GM21515 (cell line): ENCODE measurements around the gene PTPRN2.

Experiments
- ATAC-seq: cut with Tn5 transposase; IDR thresholded peaks from one replicate; pipeline ENCODE4 v1.9.1; 2021; ENCODE audit not compliant: unreplicated experiment

Gene PTPRN2

DNA sequence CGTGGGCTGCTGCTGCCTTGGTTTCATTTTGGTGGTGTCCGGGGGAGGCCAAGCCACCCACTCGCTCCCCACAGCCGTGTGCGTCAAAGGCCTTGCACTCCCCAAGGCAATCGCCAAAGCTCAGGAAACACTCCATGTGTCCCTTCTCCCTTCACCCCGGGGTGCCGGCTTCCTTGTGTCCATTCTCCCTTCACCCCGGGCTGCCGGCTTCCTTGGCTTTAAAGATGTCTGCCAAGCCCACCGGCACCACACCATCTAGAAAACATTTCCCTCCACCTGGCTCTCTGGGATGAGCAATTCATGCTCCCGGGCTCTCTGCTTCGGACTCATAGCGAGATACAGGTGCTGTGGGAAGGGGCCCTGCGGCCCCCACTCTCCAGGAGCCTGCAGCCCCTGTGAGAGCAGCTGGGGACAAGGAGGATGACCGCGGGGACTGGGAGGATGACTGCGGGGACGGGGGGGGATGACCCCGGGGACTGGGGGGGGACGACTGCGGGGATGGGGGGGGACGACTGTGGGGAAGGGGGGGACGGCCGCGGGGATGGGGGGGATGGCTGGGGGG is 928.7 kb downstream of the PTPRN2 start:
- no peak for ATAC-seq

DNA sequence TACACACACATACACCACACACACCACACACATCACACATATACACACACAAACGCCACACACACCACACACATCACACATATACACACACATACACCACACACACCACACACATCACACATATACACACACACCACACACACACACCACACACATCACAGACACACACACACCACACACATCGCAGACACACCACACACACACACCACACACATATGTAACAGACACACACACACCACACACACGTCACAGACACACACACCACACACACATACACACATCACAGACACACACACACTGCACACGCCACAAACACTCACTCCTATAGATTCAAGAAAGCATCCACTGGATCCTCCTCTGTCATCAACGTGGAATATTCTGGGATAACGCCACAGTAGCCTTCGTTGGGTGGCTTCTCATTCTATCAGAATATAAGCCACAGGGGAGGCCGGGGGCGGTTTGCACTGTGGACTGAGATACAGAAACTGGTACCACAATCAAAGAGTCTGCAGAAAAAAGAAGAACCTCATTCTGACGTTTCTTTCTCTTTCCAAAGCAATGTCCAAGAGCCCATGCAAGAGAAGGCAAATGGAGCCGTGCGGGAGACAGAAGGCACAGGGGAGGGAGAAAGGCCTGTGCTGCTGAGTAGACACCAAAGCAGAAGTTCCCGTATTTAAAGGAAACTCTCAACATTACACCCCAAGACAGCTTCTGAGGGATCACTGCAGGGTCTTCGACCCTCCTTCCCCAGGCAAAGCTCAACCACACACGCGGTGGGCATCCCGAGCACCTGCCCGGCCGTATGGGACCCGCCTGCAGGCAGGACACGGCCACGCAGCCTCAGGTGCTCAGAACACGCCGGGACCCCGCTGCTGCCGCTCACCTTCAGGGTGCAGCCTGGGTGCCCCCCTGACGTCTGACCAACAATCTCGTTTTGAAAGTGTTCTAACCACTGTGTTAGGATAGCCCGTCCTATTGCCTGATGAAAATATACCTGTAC is 929.6 kb downstream of the PTPRN2 start:
- no peak for ATAC-seq

DNA sequence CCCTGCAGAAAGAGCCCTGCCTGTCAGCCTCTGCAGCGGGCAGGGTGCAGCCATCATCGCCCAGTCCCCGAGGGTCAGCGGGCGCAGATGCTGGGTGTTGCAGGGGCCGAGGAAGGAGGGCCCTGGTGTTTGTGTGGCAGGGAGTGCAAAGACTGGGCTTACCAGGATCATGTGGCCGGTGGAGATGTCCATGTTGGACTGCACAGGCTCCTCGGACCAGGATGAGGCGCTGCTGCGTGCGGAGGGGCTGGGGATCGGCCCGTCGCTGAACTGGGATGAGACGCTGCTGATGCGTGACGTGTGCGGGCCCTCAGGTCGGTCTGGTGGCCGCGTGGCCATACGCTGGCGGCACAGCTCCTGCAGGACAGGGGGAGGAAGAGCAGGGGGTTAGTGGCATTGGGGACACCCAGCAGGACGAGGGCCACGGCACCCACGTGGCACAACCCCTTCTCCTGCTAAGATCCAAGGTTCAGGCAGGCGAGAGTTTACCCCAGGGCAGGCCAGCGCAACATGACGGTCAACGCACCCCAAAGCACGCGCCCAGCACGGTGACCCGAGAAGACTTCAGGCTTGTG is 931.3 kb downstream of the PTPRN2 start:
- no peak for ATAC-seq

DNA sequence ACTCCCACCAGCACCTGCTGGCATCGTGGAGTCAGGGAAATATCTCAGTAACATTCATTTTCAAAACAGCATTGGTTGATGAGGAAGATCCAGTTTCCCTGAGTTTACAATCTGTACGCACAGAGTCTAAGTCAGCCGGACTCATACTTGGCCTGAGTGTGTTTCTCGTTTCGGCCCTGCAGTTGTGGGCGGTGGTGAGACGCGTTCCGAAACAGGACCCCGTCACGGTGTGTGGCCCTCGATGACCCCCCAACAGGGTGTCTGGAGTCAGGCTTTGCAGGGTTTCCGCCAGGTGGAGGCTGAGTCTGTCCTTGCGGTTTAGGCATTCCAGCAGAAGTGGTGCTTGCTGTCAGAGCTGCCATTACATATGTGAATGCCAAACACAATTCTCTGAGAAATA is 933.3 kb downstream of the PTPRN2 start:
- ATAC-seq = no peak

DNA sequence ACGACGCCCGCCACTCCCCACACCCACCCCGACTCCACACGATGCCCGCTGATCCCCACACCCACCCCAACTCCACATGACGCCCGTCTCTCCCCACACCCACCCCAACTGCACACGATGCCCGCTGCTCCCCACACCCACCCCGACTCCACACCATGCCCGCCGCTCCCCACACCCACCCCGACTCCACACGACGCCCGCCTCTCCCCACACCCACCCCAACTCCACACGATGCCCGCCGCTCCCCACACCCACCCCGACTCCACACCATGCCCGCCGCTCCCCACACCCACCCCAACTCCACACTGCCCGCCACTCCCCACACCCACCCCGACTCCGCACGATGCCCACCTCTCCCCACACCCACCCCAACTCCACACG is 933.8 kb downstream of the PTPRN2 start:
- no peak for ATAC-seq

DNA sequence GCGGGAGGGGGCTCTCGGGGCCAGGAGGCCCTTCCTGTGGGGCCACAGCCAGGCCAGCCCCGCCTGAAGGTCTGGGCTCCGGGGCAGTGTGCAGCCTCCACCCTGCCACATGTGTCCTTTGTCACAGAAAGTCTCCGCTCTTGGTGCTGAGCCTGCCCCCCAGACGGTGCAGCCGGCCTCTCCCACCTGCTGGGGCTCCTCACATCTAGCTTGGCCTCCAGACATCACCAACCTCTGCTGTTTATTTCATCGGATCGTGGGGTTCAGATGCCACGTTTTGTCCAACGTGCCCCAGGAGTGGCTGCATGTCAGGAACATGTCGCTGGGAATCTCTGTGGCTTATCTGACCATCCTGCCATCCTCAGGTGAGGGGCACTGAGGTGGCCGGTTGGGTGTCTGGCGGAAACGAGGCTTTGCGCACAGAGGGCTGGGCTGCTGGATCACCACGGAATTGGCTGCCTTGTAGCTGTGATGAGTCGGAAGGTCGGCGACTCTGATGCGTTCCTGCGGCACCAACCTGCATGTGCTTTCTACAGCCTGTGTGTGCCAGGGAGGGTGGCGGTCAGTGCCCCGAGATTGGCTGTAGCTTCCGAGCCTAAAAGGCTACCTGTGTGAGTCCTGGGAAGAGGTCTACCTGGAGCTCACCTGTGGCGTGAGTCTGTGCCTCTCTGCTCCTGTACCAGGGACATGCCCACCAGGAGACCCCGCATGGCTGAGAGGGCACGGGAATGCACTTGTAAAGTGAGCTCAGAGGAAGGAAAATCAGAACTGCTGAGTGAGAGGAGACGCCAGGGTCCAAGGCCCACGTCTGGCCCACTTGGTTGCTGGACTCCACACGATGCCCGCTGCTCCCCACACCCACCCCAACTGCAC is 934.4 kb downstream of the PTPRN2 start:
- ATAC-seq = no peak

DNA sequence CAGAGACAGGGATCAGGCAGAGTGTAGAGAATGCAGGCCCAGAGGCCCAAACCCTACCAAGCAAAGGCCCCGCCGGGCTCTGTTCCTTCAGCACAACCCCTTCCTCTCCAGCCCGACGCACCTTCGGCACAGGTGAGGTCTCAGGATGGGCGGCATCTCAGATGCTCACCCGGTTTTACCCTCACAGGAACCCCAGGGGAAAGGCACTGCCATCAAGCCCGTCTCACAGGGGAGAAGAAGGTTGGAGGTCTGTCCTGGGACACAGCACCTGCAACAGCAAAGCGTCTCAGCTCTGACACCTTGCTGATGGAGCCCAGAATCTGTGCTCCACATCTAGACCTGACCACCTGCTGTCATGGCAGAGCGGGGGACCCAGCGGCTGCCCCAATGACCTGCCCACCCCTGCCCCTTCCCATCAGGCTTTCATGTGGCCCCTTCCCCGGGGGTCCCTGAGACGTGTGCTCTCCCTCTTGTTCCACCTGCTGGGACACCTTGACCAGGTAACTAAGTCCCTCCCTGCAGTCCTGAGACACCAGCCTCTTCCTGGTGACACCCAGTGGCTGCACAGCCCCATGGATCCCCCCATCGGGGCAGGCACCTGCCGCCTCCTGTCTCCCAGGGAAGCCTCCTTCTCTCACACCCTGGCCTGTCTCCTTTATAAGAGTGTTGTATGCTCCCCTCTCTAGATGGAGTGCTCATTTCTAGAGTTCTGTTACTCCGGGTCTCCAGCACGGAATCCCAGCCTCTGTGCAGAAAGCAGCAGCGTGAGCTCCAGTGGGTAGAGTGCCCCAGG is 935.3 kb downstream of the PTPRN2 start:
- no peak for ATAC-seq

DNA sequence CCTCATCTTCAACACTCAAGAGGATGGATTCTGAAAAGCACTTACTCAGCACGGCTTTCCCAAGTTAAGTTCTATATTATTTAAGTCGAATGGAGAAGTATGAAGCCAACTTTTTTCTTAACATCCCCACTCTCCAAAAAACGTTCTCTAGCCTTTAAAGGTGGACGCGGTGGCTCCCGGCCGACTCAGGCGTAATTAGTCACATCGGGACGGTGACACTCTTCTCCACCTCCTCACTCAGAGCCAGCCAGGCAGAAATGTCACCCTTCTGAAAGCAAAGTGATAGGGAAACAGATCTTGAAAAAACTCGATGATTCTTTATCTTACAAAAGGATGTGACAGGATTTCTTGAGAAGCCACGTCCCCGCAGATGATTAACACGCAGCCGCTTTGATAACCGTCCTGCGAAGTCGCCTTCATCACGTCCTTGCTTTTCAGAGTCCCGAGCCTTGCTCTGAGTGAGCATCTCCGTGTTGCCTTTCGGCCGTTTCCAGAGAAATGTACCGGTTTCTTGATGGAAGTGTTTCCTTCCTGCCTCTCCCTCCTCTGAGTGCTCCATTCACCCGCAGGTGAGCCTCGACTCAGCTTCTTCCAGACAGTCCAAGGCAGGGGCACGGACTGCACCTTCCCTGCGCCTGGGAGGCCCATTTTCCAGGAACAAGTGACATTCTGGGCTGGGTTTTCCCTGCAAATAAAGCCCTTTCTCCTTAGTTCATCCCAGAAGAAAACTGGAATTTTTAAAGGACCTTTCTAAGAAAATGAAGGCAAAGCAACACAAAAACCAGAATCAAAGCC is 936.1 kb downstream of the PTPRN2 start:
- ATAC-seq = no peak

DNA sequence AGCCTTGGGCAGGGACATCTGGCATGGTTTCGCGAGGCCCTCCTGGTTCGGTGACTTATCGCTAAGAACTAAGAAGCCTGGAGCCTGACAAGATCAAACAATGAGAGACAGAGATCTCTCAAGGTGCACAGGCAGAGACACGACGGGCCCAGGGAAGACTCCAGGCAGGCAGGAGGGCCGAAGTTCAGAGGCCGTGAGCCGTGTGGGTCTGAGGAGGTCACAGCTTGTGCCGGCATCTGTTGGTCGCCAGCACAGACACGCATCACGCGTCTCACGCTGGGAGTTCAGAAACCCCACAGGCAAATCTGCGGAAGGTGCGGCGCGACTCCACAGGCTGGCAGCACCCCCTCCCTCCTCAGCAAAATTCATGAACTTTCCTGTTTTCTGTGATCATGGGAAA is 936.8 kb downstream of the PTPRN2 start:
- no peak for ATAC-seq

DNA sequence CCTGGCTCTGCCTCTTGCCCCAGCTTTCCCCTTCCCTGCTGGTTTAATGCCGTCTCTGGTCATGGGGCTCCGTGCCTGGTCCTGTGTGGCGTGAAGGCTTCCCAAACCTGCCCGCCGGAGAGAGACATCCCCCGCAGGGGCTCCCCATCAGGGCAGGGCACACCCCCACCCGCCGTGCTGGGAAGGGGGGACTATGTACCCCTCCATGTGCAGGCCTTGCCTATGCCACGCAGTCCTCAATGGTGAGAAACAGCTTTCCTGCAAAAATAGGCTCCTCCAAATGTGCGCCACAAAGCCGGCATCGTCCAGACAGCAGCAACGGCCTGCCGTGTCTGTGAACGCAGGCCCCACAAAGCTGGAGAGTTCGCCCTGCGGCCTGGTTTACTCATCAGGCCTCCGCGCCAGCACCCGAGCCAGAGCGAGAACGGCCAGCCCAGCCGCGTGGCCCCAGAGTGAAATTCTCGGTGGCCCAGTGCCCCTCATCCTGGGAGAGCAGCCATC is 937.4 kb downstream of the PTPRN2 start:
- no peak for ATAC-seq

DNA sequence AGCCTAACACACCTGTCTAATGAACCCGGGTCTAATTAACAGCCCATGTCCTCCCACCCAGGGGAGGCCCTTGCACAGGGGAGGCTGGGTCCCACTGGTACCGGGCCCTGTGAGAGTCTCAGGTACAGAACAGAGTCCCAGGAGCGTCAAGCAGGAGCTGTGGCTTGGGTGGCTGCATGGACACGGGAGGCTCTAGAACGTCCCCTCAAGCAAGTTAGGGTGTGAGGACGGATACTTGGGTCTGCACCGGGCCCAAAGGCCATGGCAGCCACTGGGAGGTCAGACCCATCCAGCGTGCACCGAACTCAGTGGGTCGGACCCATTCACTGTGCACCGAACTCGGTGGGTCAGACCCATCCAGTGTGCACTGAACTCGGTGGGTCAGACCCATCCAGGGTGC is 941.1 kb downstream of the PTPRN2 start:
- ATAC-seq = no peak

DNA sequence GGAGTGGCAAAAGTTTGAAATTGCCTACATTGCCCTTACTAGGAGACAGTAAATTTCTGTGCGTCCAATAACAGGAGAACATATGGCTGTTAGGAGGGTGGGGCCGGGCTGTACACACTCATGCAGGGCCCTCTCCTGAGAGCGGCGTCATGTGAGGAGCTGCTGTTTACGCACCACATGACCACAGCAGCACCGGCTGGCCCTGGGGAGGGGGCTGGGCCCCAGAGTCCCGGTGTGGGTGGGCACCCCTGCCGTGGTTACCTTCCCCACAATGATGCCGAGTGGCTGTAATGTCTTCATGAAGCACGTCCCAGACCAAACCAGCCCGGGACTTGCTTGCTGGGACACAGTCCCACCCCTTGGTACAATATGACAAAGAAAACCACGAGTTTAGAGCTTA is 942.1 kb downstream of the PTPRN2 start:
- ATAC-seq = no peak

DNA sequence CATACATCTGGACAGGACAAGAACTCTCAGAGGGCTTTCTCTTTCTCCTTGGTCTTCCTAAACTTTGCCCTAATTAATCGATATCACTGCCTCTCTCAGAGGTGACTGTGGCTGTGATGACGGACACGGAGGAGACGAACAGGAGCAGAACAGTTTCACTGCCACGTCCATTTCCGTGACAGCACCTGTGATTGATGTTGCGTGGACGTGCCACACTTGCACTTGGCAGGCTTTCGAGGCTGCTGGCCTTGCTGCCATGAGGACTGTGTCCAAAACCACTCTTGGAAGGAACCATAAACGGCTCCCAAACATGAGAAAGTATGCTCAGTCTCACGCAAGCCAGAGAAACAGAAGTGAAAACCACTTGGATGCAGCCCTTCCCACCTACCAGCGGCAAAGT is 942.7 kb downstream of the PTPRN2 start:
- ATAC-seq = no peak

DNA sequence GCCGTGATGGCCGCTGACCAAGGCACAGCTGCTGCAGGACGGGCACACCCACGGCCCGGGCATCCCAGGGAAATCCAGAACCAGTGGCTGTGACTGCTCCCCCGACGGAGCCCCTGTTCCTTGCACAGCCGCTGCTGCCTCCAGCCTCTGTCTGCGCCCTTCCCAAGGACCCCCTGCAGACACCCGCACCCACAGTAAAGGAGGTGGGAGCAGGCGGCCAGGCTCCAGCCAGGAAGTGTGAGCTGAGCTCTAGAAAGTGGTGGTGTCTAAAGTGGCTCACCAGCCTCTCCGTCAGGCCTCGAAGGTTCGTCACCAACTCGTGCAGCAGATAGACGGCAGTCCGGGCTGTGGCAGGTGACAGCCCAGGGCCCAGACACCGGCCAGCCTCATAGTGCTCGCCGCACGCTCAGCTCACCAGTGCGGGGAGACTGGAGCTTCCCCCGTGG is 944.1 kb downstream of the PTPRN2 start:
- ATAC-seq = no peak

DNA sequence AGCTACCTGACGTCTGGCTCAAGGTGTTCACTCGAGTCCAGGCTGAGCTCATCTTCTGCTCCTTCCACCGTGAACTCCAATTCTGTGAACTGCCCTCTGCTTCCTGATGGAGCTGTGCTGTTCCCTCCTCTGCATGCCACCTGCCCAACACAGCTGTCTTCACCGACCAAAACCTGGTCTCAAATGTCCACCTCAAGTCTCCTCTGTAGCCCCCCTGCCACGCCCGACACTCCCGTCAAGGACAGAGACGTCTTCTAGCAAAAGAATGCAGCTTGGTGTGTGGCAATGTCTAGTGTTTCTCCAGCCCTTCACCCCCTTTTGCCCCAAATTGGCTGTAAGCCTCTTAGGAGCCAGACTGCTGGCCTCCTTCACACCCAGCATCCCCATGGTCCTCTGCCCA is 945.8 kb downstream of the PTPRN2 start:
- ATAC-seq = no peak

DNA sequence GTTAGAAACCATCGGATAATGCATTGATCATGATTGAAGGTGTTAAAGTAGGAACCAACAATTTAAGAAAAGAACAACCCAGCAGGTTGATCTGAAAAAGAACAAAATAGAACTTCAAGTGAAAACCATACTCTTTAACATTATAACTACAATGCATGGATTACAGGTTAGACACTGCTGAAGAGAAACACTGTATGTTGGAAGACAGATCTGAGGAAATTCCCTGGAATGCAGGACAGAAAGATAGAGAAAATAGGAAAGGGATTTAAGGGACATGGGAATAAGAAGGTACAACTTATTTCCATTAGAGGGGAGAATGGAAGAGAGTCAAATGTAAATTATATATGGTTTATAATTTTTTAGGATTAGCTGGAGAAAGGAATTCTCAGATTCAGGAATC is 947.5 kb downstream of the PTPRN2 start:
- ATAC-seq = no peak

DNA sequence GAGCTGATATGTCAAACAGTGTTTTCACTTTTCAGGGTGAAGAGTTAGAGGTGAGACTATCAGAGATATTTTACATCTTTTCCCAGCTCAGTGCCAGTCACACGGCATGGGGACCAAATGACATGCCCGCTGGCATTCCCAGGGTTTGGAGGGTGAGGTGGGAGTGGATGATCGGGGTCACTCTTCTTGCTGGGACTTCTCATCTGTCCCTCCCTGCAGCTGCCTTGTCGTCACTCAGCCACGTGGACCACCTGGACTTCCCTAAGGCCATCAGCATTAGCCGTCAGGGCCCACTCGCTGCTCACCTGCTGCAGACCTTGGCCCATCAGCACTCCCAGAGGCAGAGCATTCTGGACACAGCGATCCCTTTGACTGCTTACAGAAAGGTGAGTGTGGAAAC is 949.1 kb downstream of the PTPRN2 start:
- no peak for ATAC-seq

DNA sequence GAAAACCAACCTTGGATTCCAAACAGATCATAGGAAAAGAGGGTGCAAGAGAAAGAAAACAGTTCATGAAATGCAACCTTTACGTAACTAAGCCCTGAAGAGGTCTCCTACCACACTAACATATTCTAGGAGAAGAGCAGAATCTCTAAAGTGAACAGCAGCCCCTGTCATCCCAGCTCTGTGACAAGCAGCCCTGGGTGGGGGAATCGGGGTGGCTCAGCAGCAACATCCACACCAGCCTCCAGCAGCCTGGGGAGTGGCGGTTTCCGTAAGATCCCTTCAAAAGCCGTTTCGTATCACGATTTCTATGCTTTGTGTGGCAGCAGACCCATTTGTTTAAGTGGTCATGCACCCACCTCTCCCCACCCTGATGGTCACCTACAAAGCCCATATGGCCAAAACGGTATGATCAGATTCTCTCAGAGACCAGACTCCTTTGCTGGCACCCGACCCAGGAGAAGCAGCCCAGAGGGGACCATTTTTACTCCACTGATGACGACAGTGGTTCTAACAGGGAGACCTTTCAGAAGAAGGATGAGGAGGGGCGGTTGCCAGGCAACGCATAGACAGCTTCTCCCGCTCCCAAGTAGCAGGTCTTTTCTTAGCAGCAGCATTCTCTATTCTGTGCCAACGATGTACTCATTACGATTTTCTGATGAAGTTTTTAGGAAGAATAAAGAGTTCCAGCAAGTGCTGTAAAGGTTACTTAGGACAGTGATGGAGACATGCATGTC is 950.2 kb downstream of the PTPRN2 start:
- ATAC-seq = no peak

DNA sequence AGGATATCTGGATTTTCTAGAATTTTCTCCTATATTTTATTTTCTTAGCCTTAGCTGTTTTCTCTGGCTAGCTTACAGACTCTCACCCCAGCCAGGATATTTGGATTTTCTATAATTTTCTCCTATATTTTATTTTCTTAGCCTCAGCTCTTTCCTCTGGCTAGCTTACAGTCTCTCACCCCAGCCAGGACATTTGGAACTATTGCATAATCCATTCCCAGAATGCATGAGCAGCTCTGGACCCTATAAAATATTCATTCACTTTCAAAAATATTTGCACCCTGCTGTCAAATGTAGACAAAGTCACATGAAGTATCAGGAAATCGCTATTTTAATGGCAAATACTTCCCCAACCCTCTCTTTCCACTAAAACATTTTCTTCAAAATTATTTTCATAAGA is 952.0 kb downstream of the PTPRN2 start:
- no peak for ATAC-seq
